Kasumi-1 (cell line): Measurements from ENCODE around the gene ZSCAN12.
"Not testable (repeated sequence)": the region's sequence is repeated elsewhere in the genome, so short reads cannot be mapped to it uniquely, and the experiment has no call there.

Experiments
- DNase-seq, 2 experiments: peaks; one replicate each; lab custom pipeline; 2025; lab: John Stamatoyannopoulos, UW

ZSCAN12 gene

GRCh38 chr6:28399350-28400121, at the start of gene ZSCAN12:
Gene ZSCAN12 (minus strand): TSS chr6:28399747. CDS start chr6:28398405, 1,342 bp downstream.
- peak; percentile 91 to 95 for DNase-seq

GRCh38 chr6:28449056-28449455, 49.5 kb upstream of the ZSCAN12 start:
- no peak for DNase-seq

- DNase-seq = not testable (repeated sequence)
These were observed 48.0 kb upstream of the ZSCAN12 start for GRCh38 chr6:28447512-28447906.

- DNase-seq = peak in 1 of 2 experiments; percentile 36
These were observed 47.4 kb upstream of the ZSCAN12 start for GRCh38 chr6:28446818-28447511.

GRCh38 chr6:28444759-28445158, 45.2 kb upstream of the ZSCAN12 start:
- DNase-seq = peak in 1 of 2 experiments; percentile 37

- DNase-seq = peak; percentile 88 to 89
These were observed 43.7 kb upstream of the ZSCAN12 start, which contains the start of gene ZSCAN23 for GRCh38 chr6:28443112-28443773. Gene ZSCAN23 (minus strand): TSS chr6:28443491. CDS start chr6:28436266, 7,225 bp downstream.

GRCh38 chr6:28442586-28442985, 43.0 kb upstream of the ZSCAN12 start:
- DNase-seq = no peak

- DNase-seq = no peak
These were observed 36.9 kb upstream of the ZSCAN12 start for GRCh38 chr6:28436404-28436803.

GRCh38 chr6:28433119-28433518, 33.6 kb upstream of the ZSCAN12 start:
- DNase-seq = peak; percentile 82 to 83

GRCh38 chr6:28429781-28430180, 30.2 kb upstream of the ZSCAN12 start:
- no peak for DNase-seq

GRCh38 chr6:28425944-28426541, 26.5 kb upstream of the ZSCAN12 start:
- no peak for DNase-seq

- no peak for DNase-seq
These were observed 24.6 kb upstream of the ZSCAN12 start for GRCh38 chr6:28424163-28424562.

- DNase-seq = no peak
These were observed 24.0 kb upstream of the ZSCAN12 start for GRCh38 chr6:28423546-28423945.

- no peak for DNase-seq
These were observed 14.1 kb upstream of the ZSCAN12 start for GRCh38 chr6:28413681-28414080.

GRCh38 chr6:28410767-28411166, 11.2 kb upstream of the ZSCAN12 start:
- DNase-seq = no peak

- DNase-seq = no peak
These were observed 8.7 kb upstream of the ZSCAN12 start for GRCh38 chr6:28408076-28408802.

GRCh38 chr6:28407401-28407800, 7.9 kb upstream of the ZSCAN12 start:
- DNase-seq = no peak

- not testable (repeated sequence) for DNase-seq
These were observed 4.4 kb upstream of the ZSCAN12 start for GRCh38 chr6:28403923-28404322.

GRCh38 chr6:28402197-28402596, 2.6 kb upstream of the ZSCAN12 start:
- DNase-seq = no peak

GRCh38 chr6:28401172-28401571, 1.6 kb upstream of the ZSCAN12 start:
- DNase-seq = no peak

- DNase-seq = no peak
These were observed 540 bp upstream of the ZSCAN12 start for GRCh38 chr6:28400122-28400451.

- no peak for DNase-seq
These were observed 3.6 kb downstream of the ZSCAN12 start for GRCh38 chr6:28395918-28396317.
